Left ventricle myocardium inferior (tissue), 1 donor: ENCODE data around the gene RYR2. TPM values are rescaled to one million over a fixed set of nuclear protein-coding genes. Genes with fewer than 3 reads are reported as not detected.

Experiments
- DNase-seq: peaks from one replicate; pipeline ENCODE4 v3.0.0-alpha.2; 2020
- H3K27ac ChIP-seq: fragments of 200-600 bp; replicated peaks from 2 replicates; pipeline ENCODE4 v1.8.0; 2021
- H3K27me3 ChIP-seq: fragments of 200-600 bp; 2 replicates; pipeline ENCODE4 v1.8.0; 2021; ENCODE audit warnings: low read depth
- H3K36me3 ChIP-seq: fragments of 200-600 bp; 2 replicates; pipeline ENCODE4 v1.8.0; 2021
- H3K4me1 ChIP-seq: fragments of 200-600 bp; 2 replicates; pipeline ENCODE4 v1.8.0; 2021
- H3K4me3 ChIP-seq: fragments of 200-600 bp; 2 replicates; pipeline ENCODE4 v1.8.0; 2021; ENCODE audit warnings: mild to moderate bottlenecking, moderate library complexity
- H3K9me3 ChIP-seq: fragments of 200-600 bp; replicated peaks from 2 replicates; pipeline ENCODE4 v1.8.0; 2021
- intact Hi-C: fragments of 100-400 bp; cut with micrococcal nuclease; formaldehyde crosslinking; loops from one replicate; pipeline ENCODE4 v1.11.0; 2022
- total RNA-seq: library from RNA; stranded (reverse); fragmentation: NEBNext Ultra II Directional; extraction: Animal tissue kit (Norgen Biotek cat#: 25700); gene quantifications from one replicate; pipeline ENCODE4 v1.2.1, GENCODE V29; 2021
- TF ChIP-seq, protein P1 (sequence below): fragments of 200-600 bp; IDR thresholded peaks from 2 replicates; pipeline ENCODE4 v1.8.0; 2021; ENCODE audit warnings: antibody characterized with exemption, mild to moderate bottlenecking, borderline replicate concordance
- donor health status: DM: no; HTN: yes; CAD: no; lungs with severe emphysema.

Gene RYR2
- total RNA-seq, 1 donor from 2014 or later = 783 TPM

DNA sequence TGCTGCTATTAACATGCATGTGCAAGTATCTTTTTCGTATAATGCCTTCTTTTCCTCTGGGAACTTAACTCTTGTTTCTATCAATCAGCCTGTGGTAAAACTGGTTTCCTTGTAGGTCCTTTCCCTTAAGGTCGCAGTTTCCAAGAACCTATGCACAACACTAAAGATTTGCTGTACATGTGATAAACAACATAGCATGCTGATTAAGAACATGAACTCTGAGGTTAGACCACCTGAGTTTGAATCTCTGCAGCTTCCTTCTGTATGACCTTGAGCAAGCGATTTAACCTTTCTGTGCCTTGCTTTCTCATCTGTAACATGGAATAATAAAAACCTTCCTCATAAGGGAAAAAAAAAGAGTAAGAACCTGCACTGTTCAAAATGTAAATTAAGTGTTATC is 186.4 kb downstream of the RYR2 start:
- Histone ChIP-seq H3K27ac (peak overlapping the region; percentile 49), H3K36me3 (no peaks in the 10 kb centered on the region), H3K27me3 (no peaks in the 10 kb centered on the region), H3K9me3 (no peaks in the 10 kb centered on the region), H3K4me3 (no peak overlapping the region), H3K4me1 (peaks cover 100% of the 10 kb centered on the region)
- intact Hi-C loops = no loop called here
- TF ChIP-seq, protein P1, sequence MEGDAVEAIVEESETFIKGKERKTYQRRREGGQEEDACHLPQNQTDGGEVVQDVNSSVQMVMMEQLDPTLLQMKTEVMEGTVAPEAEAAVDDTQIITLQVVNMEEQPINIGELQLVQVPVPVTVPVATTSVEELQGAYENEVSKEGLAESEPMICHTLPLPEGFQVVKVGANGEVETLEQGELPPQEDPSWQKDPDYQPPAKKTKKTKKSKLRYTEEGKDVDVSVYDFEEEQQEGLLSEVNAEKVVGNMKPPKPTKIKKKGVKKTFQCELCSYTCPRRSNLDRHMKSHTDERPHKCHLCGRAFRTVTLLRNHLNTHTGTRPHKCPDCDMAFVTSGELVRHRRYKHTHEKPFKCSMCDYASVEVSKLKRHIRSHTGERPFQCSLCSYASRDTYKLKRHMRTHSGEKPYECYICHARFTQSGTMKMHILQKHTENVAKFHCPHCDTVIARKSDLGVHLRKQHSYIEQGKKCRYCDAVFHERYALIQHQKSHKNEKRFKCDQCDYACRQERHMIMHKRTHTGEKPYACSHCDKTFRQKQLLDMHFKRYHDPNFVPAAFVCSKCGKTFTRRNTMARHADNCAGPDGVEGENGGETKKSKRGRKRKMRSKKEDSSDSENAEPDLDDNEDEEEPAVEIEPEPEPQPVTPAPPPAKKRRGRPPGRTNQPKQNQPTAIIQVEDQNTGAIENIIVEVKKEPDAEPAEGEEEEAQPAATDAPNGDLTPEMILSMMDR = no peak
- DNase-seq = no peak

DNA sequence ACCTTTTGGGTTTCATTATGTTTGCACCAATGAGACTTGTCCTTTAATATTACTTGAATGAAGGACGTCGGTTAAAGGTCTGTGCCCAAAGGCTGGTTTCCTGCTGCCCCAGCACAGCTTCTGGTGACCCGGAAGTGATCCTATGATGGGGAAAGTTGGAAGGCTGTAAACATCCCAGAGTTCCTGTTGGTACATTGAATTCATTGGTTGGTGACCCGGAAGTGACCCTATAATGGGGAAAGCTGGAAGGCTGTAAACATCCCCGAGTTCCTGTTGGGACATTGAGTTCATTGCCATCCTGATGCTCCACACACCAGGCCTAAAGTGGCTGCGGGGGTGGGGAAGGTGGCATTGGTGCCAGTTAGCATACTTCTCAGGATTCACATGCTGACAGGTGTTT is 187.3 kb downstream of the RYR2 start:
- no peaks in the 10 kb centered on the region for H3K36me3 ChIP-seq
- peak overlapping the region; percentile 49 for H3K27ac ChIP-seq
- H3K4me3 ChIP-seq = no peak overlapping the region
- no peaks in the 10 kb centered on the region for H3K27me3 ChIP-seq
- intact Hi-C loops = no loop called here
- no peaks in the 10 kb centered on the region for H3K9me3 ChIP-seq
- peaks cover 100% of the 10 kb centered on the region for H3K4me1 ChIP-seq
- TF ChIP-seq, protein P1 = no peak
- DNase-seq = no peak

DNA sequence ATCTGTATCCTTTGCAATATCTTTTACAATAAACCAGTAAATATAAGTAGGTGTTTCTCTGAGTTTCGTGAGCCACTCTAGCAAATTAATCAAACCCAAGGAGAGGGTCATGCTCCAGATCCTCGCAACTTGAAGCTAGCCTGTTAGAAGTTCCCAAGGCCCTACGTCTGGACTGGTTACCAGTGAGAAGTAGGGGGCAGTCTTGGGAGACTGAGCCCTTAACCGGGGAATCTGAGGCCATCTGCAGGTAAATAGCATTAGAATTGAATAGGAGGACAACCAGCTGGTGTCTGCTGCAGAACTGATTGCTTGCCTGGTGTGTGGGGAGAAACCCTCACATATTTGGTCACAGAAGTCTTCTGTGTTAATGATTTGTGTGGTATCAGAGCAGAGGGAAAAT is 190.5 kb downstream of the RYR2 start:
- DNase-seq = no peak
- Histone ChIP-seq H3K27me3 (no peaks in the 10 kb centered on the region), H3K9me3 (no peaks in the 10 kb centered on the region), H3K4me1 (peaks cover 99% of the 10 kb centered on the region), H3K4me3 (no peak overlapping the region), H3K36me3 (no peaks in the 10 kb centered on the region), H3K27ac (no peak overlapping the region)
- TF ChIP-seq, protein P1 = no peak
- intact Hi-C loops = no loop called here

DNA sequence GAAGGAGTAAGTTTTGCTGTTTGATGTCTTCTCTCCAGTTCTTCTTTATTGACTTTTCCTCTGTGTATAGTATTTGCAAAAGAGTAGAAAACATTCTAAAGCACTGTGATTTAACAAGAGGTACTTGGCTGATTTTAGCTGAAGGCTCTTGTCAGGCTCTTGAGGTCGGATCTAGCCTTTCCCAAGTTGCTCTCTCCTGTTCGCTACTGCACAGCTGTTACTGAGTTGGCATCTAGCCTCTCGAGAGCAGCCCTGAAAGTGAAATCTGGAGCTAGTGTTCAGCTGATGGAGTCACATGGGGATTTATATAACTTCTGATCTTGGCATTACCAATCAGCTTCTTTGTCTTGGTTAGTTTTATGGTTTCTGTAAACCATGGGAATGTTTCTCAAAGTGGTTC is 193.1 kb downstream of the RYR2 start:
- H3K27me3 ChIP-seq = no peaks in the 10 kb centered on the region
- TF ChIP-seq, protein P1 = no peak
- DNase-seq = no peak
- H3K9me3 ChIP-seq = no peaks in the 10 kb centered on the region
- H3K27ac ChIP-seq = peak overlapping the region; percentile 50
- intact Hi-C loops = no loop called here
- H3K36me3 ChIP-seq = no peaks in the 10 kb centered on the region
- H3K4me3 ChIP-seq = peak overlapping the region; percentile 10
- H3K4me1 ChIP-seq = peaks cover 99% of the 10 kb centered on the region

DNA sequence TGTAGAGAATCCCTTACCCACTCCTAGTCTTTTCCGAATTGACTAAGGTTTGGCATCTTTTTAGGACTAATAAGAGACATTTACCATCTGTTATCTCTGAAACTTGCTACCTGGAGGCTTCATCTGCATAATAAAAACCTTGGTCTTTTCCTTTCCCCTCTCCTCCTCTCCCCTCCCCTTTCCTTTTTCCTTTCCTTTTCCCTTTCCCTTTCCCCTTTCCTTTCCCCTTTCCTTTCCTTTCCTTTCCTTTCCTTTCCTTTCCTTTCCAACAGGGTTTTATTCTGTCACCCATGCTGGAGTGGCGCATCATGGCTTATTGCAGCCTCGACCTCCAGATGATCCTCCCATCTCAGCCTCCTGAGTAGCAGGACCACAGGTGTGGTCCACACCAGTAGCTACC is 195.7 kb downstream of the RYR2 start:
- H3K4me3 ChIP-seq = no peak overlapping the region
- peaks cover 99% of the 10 kb centered on the region for H3K4me1 ChIP-seq
- TF ChIP-seq, protein P1 = no peak
- H3K27me3 ChIP-seq = no peaks in the 10 kb centered on the region
- H3K9me3 ChIP-seq = no peaks in the 10 kb centered on the region
- no peaks in the 10 kb centered on the region for H3K36me3 ChIP-seq
- intact Hi-C loops = no loop called here
- peak overlapping the region; percentile 46 for H3K27ac ChIP-seq
- DNase-seq = no peak

DNA sequence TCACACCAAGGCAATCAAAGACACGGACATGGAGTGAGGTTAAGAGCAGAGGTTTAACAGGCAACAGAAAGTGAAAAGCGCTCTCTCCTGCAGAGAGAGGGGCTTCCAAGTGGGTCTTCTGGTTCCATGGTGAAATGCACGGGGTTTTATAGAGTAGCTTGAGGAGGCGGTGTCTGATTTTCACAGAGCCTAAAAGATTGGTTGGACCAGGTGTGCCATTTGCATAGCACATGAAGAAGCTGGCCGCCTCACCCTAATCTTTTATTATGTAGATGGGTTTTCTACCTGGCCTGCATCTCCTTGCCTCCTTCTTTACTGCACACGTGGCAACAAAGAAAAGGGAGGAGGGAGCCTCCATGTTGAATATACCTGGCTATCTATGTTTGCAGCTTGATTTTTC is 197.3 kb downstream of the RYR2 start:
- Histone ChIP-seq H3K27ac (no peak overlapping the region), H3K4me1 (peaks cover 99% of the 10 kb centered on the region), H3K36me3 (no peaks in the 10 kb centered on the region), H3K27me3 (no peaks in the 10 kb centered on the region), H3K4me3 (no peak overlapping the region), H3K9me3 (no peaks in the 10 kb centered on the region)
- intact Hi-C loops = no loop called here
- DNase-seq = no peak
- TF ChIP-seq, protein P1 = no peak
